IMR-90 (cell line): ENCODE results near the gene NEDD4L. TPM values are rescaled to one million over a fixed set of nuclear protein-coding genes. Genes with fewer than 3 reads are reported as not detected.

ENCODE experiments used
- ATAC-seq: fragments of 200-7000 bp; cut with Tn5 transposase; 2 replicates; pipeline ENCODE4 v1.9.1; 2020; ENCODE audit warnings: low read depth, mild to moderate bottlenecking, moderate library complexity
- BruUV-seq: library from RNA; stranded (reverse); fragments of 400-500 nt; replicated peaks from 2 replicates; lab custom pipeline; 2021; lab: Mats Ljungman, UMichigan
- CTCF ChIA-PET: fragments of 300-600 bp; formaldehyde crosslinking; extraction: SDS; loops from one replicate; lab custom pipeline; 2021; ENCODE audit warnings: antibody characterized with exemption; lab: Yijun Ruan, JAX
- POLR2A ChIA-PET: fragments of 300-600 bp; sonication (Branson Sonifier 250); formaldehyde crosslinking; loops from one replicate; lab custom pipeline; 2022; ENCODE audit warnings: antibody characterized with exemption; ENCODE audit not compliant: unreplicated experiment; lab: Charles Lee
- DNase-seq: peaks from one replicate; pipeline ENCODE4 v3.0.0; 2013
- H2AFZ ChIP-seq: replicated peaks from 2 replicates; pipeline ENCODE3; 2013; ENCODE audit warnings: low read length, mild to moderate bottlenecking; ENCODE audit not compliant: poor library complexity
- H2AK5ac ChIP-seq: 2 replicates; pipeline ENCODE4 v1.6.1; 2013; ENCODE audit warnings: low read depth, low read length, inconsistent platforms
- H2AK9ac ChIP-seq: replicated peaks from 2 replicates; pipeline ENCODE3; 2013; ENCODE audit warnings: mild to moderate bottlenecking, low read depth, low read length, moderate library complexity; ENCODE audit not compliant: poor library complexity
- H2BK120ac ChIP-seq: 2 replicates; pipeline ENCODE4 v1.6.1; 2013; ENCODE audit warnings: low read depth, low read length, inconsistent platforms
- H2BK15ac ChIP-seq: 3 replicates; pipeline ENCODE4 v1.6.1; 2013; ENCODE audit warnings: low read depth, low read length, inconsistent platforms
- H2BK20ac ChIP-seq: 2 replicates; pipeline ENCODE4 v1.6.1; 2013; ENCODE audit warnings: low read depth, mild to moderate bottlenecking, inconsistent platforms, low read length, moderate library complexity
- H2BK5ac ChIP-seq: 2 replicates; pipeline ENCODE4 v1.6.1; 2013; ENCODE audit warnings: mild to moderate bottlenecking, low read depth, low read length, inconsistent platforms; ENCODE audit not compliant: poor library complexity, severe bottlenecking
- H3K14ac ChIP-seq: replicated peaks from 2 replicates; pipeline ENCODE4 v1.6.1; 2013; ENCODE audit warnings: low read depth, low read length, inconsistent platforms
- H3K18ac ChIP-seq: 2 replicates; pipeline ENCODE4 v1.6.1; 2013; ENCODE audit warnings: low read depth, low read length, control low read depth
- H3K23ac ChIP-seq: 2 replicates; pipeline ENCODE4 v1.6.1; 2013; ENCODE audit warnings: low read depth, low read length, inconsistent platforms
- H3K27ac ChIP-seq: 2 replicates; pipeline ENCODE4 v1.5.1; 2013; ENCODE audit warnings: mild to moderate bottlenecking, control low read depth, low read length; ENCODE audit not compliant: insufficient read depth
- H3K27me3 ChIP-seq: 2 replicates; pipeline ENCODE4 v1.6.1; 2013; ENCODE audit warnings: low read length; ENCODE audit not compliant: control insufficient read depth, insufficient read depth
- H3K36me3 ChIP-seq: 2 replicates; pipeline ENCODE4 v1.6.1; 2013; ENCODE audit warnings: low read length, mixed read lengths; ENCODE audit not compliant: control insufficient read depth, insufficient read depth
- H3K4ac ChIP-seq: 2 replicates; pipeline ENCODE4 v1.6.1; 2013; ENCODE audit warnings: low read depth, low read length, inconsistent platforms
- H3K4me1 ChIP-seq: 2 replicates; pipeline ENCODE4 v1.6.1; 2013; ENCODE audit warnings: low read length, mixed read lengths; ENCODE audit not compliant: control insufficient read depth, insufficient read depth
- H3K4me2 ChIP-seq: 2 replicates; pipeline ENCODE4 v1.6.1; 2013; ENCODE audit warnings: low read depth, mild to moderate bottlenecking, control low read depth, low read length, moderate library complexity
- H3K4me3 ChIP-seq: 2 replicates; pipeline ENCODE4 v1.5.1; 2013; ENCODE audit warnings: low read depth, mild to moderate bottlenecking, control low read depth, low read length, moderate library complexity; ENCODE audit not compliant: insufficient read depth
- H3K56ac ChIP-seq: 2 replicates; pipeline ENCODE4 v1.6.1; 2013; ENCODE audit warnings: low read length, inconsistent platforms; ENCODE audit not compliant: insufficient read depth; ENCODE audit errors: extremely low read depth
- H3K79me1 ChIP-seq, 2 experiments: 2 replicates each; pipeline ENCODE4 v1.6.1; 2013; ENCODE audit warnings: low read length in 2 of 2, inconsistent platforms in 1 of 2, low read depth in 1 of 2
- H3K9ac ChIP-seq: 2 replicates; pipeline ENCODE4 v1.6.1; 2013; ENCODE audit warnings: low read depth, low read length, control low read depth
- H3K9me1 ChIP-seq: 2 replicates; pipeline ENCODE4 v1.6.1; 2013; ENCODE audit warnings: low read length, inconsistent platforms; ENCODE audit not compliant: insufficient read depth
- H3K9me3 ChIP-seq: 2 replicates; pipeline ENCODE4 v1.6.1; 2013; ENCODE audit warnings: low read length; ENCODE audit not compliant: control insufficient read depth, insufficient read depth
- H4K20me1 ChIP-seq: 2 replicates; pipeline ENCODE4 v1.6.1; 2013; ENCODE audit warnings: low read length, inconsistent platforms; ENCODE audit not compliant: insufficient read depth
- H4K5ac ChIP-seq: 2 replicates; pipeline ENCODE4 v1.6.1; 2013; ENCODE audit warnings: mild to moderate bottlenecking, low read depth, low read length, control low read depth
- H4K8ac ChIP-seq, 2 experiments: 2 replicates each; pipeline ENCODE4 v1.6.1; 2013; ENCODE audit warnings: low read depth in 2 of 2, low read length in 2 of 2, control low read depth in 1 of 2, inconsistent platforms in 1 of 2
- H4K91ac ChIP-seq: 2 replicates; pipeline ENCODE4 v1.6.1; 2013; ENCODE audit warnings: low read depth, low read length, inconsistent platforms; ENCODE audit not compliant: insufficient read depth
- MAFK ChIP-seq: IDR thresholded peaks from 2 replicates; pipeline ENCODE4 v1.6.1; 2012; ENCODE audit warnings: low read depth, low read length, improper control_type of control experiment
- MXI1 ChIP-seq: IDR thresholded peaks from 2 replicates; pipeline ENCODE4 v1.6.1; 2012; ENCODE audit warnings: low read depth, mild to moderate bottlenecking, low read length, moderate library complexity, borderline replicate concordance
- WGBS, 2 experiments: methylation state at CpG; one replicate each; pipeline versions ENCODE4 v1.1.5 to v1.1.7; 2013; ENCODE audit warnings: missing lambda C conversion rate in 2 of 2; ENCODE audit not compliant: insufficient read length in 1 of 2; ENCODE audit errors: extremely low coverage in 2 of 2; 5-methylcytosine and 5-hydroxymethylcytosine counted together
- dilution Hi-C: fragments of 300-500 bp; cut with HindIII; formaldehyde crosslinking; loops from one replicate; pipeline ENCODE4 v1.14.3; 2018; ENCODE audit warnings: low sequenced_read_pairs; ENCODE audit not compliant: unreplicated experiment
- in situ Hi-C: fragments of 300-500 bp; cut with MboI; formaldehyde crosslinking; loops from 3 replicates; pipeline ENCODE4 v1.14.3; 2019; ENCODE audit warnings: low sequenced_read_pairs, inconsistent platforms, mixed read lengths
- intact Hi-C: fragments of 100-400 bp; cut with micrococcal nuclease; formaldehyde crosslinking; loops from 2 replicates; pipeline ENCODE4 v1.10.0; 2022
- polyA plus RNA-seq, 3 experiments: library from polyadenylated mRNA; depleted of rRNA; stranded (reverse); fragments of >200 nt; gene quantifications; 2 replicates each; pipeline ENCODE4 v1.2.3, GENCODE V29; 2012; ENCODE audit warnings: low replicate concordance in 1 of 3
- total RNA-seq: library from RNA; depleted of rRNA; stranded (reverse); fragments of >200 nt; gene quantifications from 2 replicates; pipeline ENCODE4 v1.2.3, GENCODE V29; 2012

The NEDD4L gene
- total and polyA plus RNA-seq, 2 of the 4 experiments (the other 2 are of a cell fraction) = 10.0 to 10.9 TPM

DNA sequence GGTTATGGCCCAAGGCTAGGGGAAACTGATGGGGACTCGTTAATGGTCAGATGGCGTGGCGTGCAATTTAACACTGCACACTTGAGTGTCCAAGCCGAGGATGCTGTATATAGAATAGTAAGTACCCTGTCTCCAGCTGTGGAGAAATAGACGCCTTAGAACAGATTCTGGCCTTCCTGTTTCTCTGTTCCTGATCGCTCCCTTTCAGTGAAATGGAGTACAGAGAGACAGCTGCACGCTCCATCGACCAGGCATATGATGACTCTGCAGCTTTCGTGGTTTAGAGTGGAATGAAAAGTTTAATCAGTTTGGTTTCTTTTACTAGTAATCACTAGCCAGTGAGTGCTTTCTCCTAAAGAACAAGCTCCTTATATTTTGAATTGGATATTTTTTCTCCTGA, 213.4 kb downstream of the NEDD4L start:
- Histone ChIP-seq H3K79me1 (no peaks in the 10 kb centered on the region), H2AK5ac (no peak overlapping the region), H4K8ac (no peak overlapping the region), H3K27me3 (no peaks in the 10 kb centered on the region), H2AK9ac (no peak overlapping the region), H3K23ac (no peak overlapping the region), H3K9ac (no peak overlapping the region), H3K14ac (no peak overlapping the region), H3K18ac (no peak overlapping the region), H3K4me2 (no peak overlapping the region), H2BK120ac (no peak overlapping the region), H4K91ac (no peak overlapping the region), H3K9me1 (no peaks in the 10 kb centered on the region), H2BK5ac (no peak overlapping the region), H4K20me1 (no peaks in the 10 kb centered on the region), H2BK15ac (no peak overlapping the region), H3K36me3 (peaks cover 1% of the 10 kb centered on the region), H3K9me3 (no peaks in the 10 kb centered on the region), H3K27ac (no peak overlapping the region), H2BK20ac (no peak overlapping the region), H3K56ac (no peak overlapping the region), H3K4ac (peak overlapping the region; percentile 32; the same call in 1 of the 2 replicates), H3K4me1 (peaks cover 9% of the 10 kb centered on the region; the same call in 1 of the 2 replicates), H3K4me3 (no peak overlapping the region), H4K5ac (no peak overlapping the region), H2AFZ (no peak overlapping the region)
- TF ChIP-seq MXI1 = no peak
- peak; percentile 37; the same call in 1 of the 2 replicates for TF ChIP-seq MAFK
- WGBS, 2 experiments = 73% methylated on average over 3 of the region's 9 CpGs; no CpG with 5 or more reads in 1 of the 2 experiments
- intact Hi-C loops (no loop called here), in situ Hi-C loops (no loop called here), dilution Hi-C loops (no loop called here)
- POLR2A ChIA-PET = no interaction called here
- BruUV-seq = no TSS peak
- CTCF ChIA-PET = no interaction called here
- ATAC-seq = peak; percentile 64
- DNase-seq = peak; percentile 68
